Upper lobe of left lung (tissue), 6 donors: ENCODE measurements around the gene PALM. TPM values are rescaled to one million over a fixed set of nuclear protein-coding genes. Genes with fewer than 3 reads are reported as not detected.

Source experiments
- ATAC-seq, 2 donors: fragments of 200-7000 bp; cut with Tn5 transposase; one replicate each; pipeline ENCODE4 v1.9.1; 2022; ENCODE audit warnings: mild to moderate bottlenecking in 2 of 2, moderate library complexity in 2 of 2; ENCODE audit not compliant: low FRiP score in 2 of 2
- DNase-seq, 2 donors: peaks; one replicate each; pipeline ENCODE4 v3.0.0-alpha.2; 2019 to 2020
- H3K27ac ChIP-seq, 4 donors: fragments of 200-600 bp; sonication (generic); one replicate each; pipeline ENCODE4 v1.5.1; 2016 to 2019
- H3K27me3 ChIP-seq, 4 donors: fragments of 200-600 bp; sonication (generic); one replicate each; pipeline ENCODE4 v1.5.1; 2017 to 2019
- H3K36me3 ChIP-seq, 4 donors: fragments of 200-600 bp; sonication (generic); one replicate each; pipeline ENCODE4 v1.5.1; 2016 to 2019
- H3K4me1 ChIP-seq, 4 donors: fragments of 200-600 bp; sonication (generic); one replicate each; pipeline ENCODE4 v1.5.1; 2018 to 2019
- H3K4me3 ChIP-seq, 4 donors: fragments of 200-600 bp; sonication (generic); one replicate each; pipeline ENCODE4 v1.5.1; 2017 to 2019; ENCODE audit warnings: mild to moderate bottlenecking in 2 of 4, moderate library complexity in 1 of 4
- H3K9me3 ChIP-seq, 4 donors: fragments of 200-600 bp; sonication (generic); one replicate each; pipeline ENCODE4 v1.5.1; 2018 to 2019
- CTCF ChIP-seq, 6 experiments: fragments of 450-650 bp in 4 of 6; fragments of 200-600 bp in 2 of 6; sonication (generic) in 2 of 6; IDR thresholded peaks; one replicate each; pipeline ENCODE4 v1.5.1; 2016 to 2019; ENCODE audit warnings: antibody characterized with exemption in 6 of 6
- EP300 ChIP-seq, 4 donors: sonication (generic); formaldehyde crosslinking; IDR thresholded peaks; one replicate each; pipeline ENCODE4 v1.5.1; 2017; ENCODE audit warnings: antibody characterized with exemption in 4 of 4, control low read depth in 2 of 4
- POLR2A ChIP-seq, 4 donors: fragments of 450-650 bp; IDR thresholded peaks; one replicate each; pipeline ENCODE4 v1.5.1; 2016 to 2017; ENCODE audit warnings: antibody characterized with exemption in 4 of 4, mild to moderate bottlenecking in 2 of 4
- POLR2AphosphoS5 ChIP-seq, 2 donors: sonication (generic); formaldehyde crosslinking; IDR thresholded peaks; one replicate each; pipeline ENCODE4 v1.5.1; 2017; ENCODE audit warnings: antibody characterized with exemption in 2 of 2
- WGBS, 2 donors: methylation state at CpG; one replicate each; pipeline ENCODE4 v1.1.5; 2017 to 2018; 5-methylcytosine and 5-hydroxymethylcytosine counted together
- total RNA-seq, 6 donors: library from RNA; depleted of rRNA in 4 of 6; stranded (reverse); fragments of >200 nt in 4 of 6; gene quantifications; one replicate each; pipeline versions ENCODE4 v1.1.0 to v1.2.1, GENCODE V29; 2016 to 2021
- donor health status: DM: no; HTN: no; CAD: no; lungs with moderate emphysema.
- donor health status: DM: no; HTN: yes; CAD: no; lungs with severe emphysema.

The PALM gene
- total RNA-seq, 6 donors from 2014 or later: 12.5 to 65.6 (median 37.4) TPM

- Histone ChIP-seq H3K36me3 (no peaks in the 10 kb centered on the region), H3K27me3 (peaks cover 0 to 18% (median 4%) of the 10 kb centered on the region in 4 donors), H3K4me3 (peak overlapping the region in 2 of 4 donors; percentile 65 to 86), H3K27ac (peak overlapping the region; percentile 69 to 91 (median 84)), H3K4me1 (peaks cover 8 to 36% (median 18%) of the 10 kb centered on the region in 4 donors), H3K9me3 (no peaks in the 10 kb centered on the region)
- no peak for TF ChIP-seq CTCF (IDR thresholded peaks at IDR 0.05)
- TF ChIP-seq EP300 (IDR thresholded peaks at IDR 0.05): no peak
- no peak for TF ChIP-seq POLR2AphosphoS5 (IDR thresholded peaks at IDR 0.05)
- TF ChIP-seq POLR2A (IDR thresholded peaks at IDR 0.05): no peak
- WGBS, 2 donors: 59 to 62% methylated on average over 12 to 21 of the region's 21 CpGs
- ATAC-seq: peak in 1 of 2 donors; percentile 9
- DNase-seq: peak in 1 of 2 donors; percentile 74
Measured at GRCh38 chr19:710767-711166, 2.0 kb downstream of the PALM start.

GRCh38 chr19:711254-711653, 2.5 kb downstream of the PALM start:
- peak overlapping the region in 2 of 4 donors; percentile 87 to 91 for H3K27ac ChIP-seq

GRCh38 chr19:715347-715746, 6.6 kb downstream of the PALM start:
- Histone ChIP-seq H3K27me3 (peaks cover 0 to 18% (median 13%) of the 10 kb centered on the region in 4 donors), H3K36me3 (no peaks in the 10 kb centered on the region), H3K27ac (no peak overlapping the region), H3K4me3 (no peak overlapping the region), H3K9me3 (no peaks in the 10 kb centered on the region), H3K4me1 (peaks cover 10 to 23% (median 17%) of the 10 kb centered on the region in 4 donors)
- ATAC-seq (no peak), DNase-seq (no peak)
- no peak for TF ChIP-seq POLR2A (IDR thresholded peaks at IDR 0.05)
- no peak for TF ChIP-seq CTCF (IDR thresholded peaks at IDR 0.05)
- TF ChIP-seq EP300 (IDR thresholded peaks at IDR 0.05): no peak
- TF ChIP-seq POLR2AphosphoS5 (IDR thresholded peaks at IDR 0.05): no peak
- WGBS, 2 donors: 90 to 93% methylated on average over 3 of the region's 3 CpGs

More at GRCh38 chr19:711254-711653, 2.5 kb downstream of the PALM start:
- H3K36me3 ChIP-seq: no peaks in the 10 kb centered on the region
- H3K4me3 ChIP-seq: no peak overlapping the region
- no peaks in the 10 kb centered on the region for H3K9me3 ChIP-seq
- peaks cover 8 to 36% (median 18%) of the 10 kb centered on the region in 4 donors for H3K4me1 ChIP-seq
- H3K27me3 ChIP-seq: peaks cover 0 to 18% (median 4%) of the 10 kb centered on the region in 4 donors
- no peak for ATAC-seq
- no peak for TF ChIP-seq POLR2AphosphoS5 (IDR thresholded peaks at IDR 0.05)
- no peak for TF ChIP-seq EP300 (IDR thresholded peaks at IDR 0.05)
- TF ChIP-seq CTCF (IDR thresholded peaks at IDR 0.05): no peak
- DNase-seq: no peak
- WGBS, 2 donors: 82 to 90% methylated on average over 8 of the region's 8 CpGs

GRCh38 chr19:718251-718951, 9.7 kb downstream of the PALM start:
- no peaks in the 10 kb centered on the region for H3K36me3 ChIP-seq
- ATAC-seq (peak in 1 of 2 donors; percentile 0), DNase-seq (no peak)
- H3K27me3 ChIP-seq: peaks cover 0 to 23% (median 14%) of the 10 kb centered on the region in 4 donors
- H3K27ac ChIP-seq: peak overlapping the region in 2 of 4 donors; percentile 16 to 77
- WGBS, 2 donors: 66 to 79% methylated on average over 19 to 23 of the region's 23 CpGs
- peaks cover 10 to 34% (median 13%) of the 10 kb centered on the region in 4 donors for H3K4me1 ChIP-seq
- no peaks in the 10 kb centered on the region for H3K9me3 ChIP-seq
- H3K4me3 ChIP-seq: no peak overlapping the region
- TF ChIP-seq POLR2AphosphoS5 (IDR thresholded peaks at IDR 0.05) (no peak), EP300 (IDR thresholded peaks at IDR 0.05) (no peak), POLR2A (IDR thresholded peaks at IDR 0.05) (no peak), CTCF (IDR thresholded peaks at IDR 0.05) (no peak)
